Tibial nerve (tissue), 4 donors: Measurements from ENCODE around the gene PKP1. TPM values are rescaled to one million over a fixed set of nuclear protein-coding genes. Genes with fewer than 3 reads are reported as not detected.

Source experiments
- DNase-seq, 2 donors: peaks; one replicate each; pipeline ENCODE4 v3.0.0-alpha.2; 2019; ENCODE audit warnings: low spot score in 2 of 2
- H3K27ac ChIP-seq, 4 donors: fragments of 200-600 bp; sonication (generic) in 3 of 4; one replicate each; pipeline ENCODE4 v1.5.1; 2017 to 2019; ENCODE audit warnings: mild to moderate bottlenecking in 1 of 4
- H3K27me3 ChIP-seq, 2 donors: fragments of 200-600 bp; sonication (generic) in 1 of 2; one replicate each; pipeline versions ENCODE4 v1.5.1 to v1.6.0; 2017 to 2019
- H3K36me3 ChIP-seq, 3 donors: fragments of 200-600 bp; sonication (generic); one replicate each; pipeline ENCODE4 v1.5.1; 2018 to 2019
- H3K4me1 ChIP-seq, 4 donors: fragments of 200-600 bp; sonication (generic) in 3 of 4; one replicate each; pipeline ENCODE4 v1.5.1; 2017 to 2019
- H3K4me3 ChIP-seq, 4 donors: fragments of 200-600 bp; sonication (generic) in 3 of 4; one replicate each; pipeline ENCODE4 v1.5.1; 2017 to 2019; ENCODE audit warnings: mild to moderate bottlenecking in 1 of 4, moderate library complexity in 1 of 4
- H3K9me3 ChIP-seq, 4 donors: fragments of 200-600 bp; sonication (generic) in 3 of 4; one replicate each; pipeline ENCODE4 v1.5.1; 2017 to 2019
- CTCF ChIP-seq, 5 experiments: fragments of 200-600 bp in 3 of 5; fragments of 450-650 bp in 2 of 5; sonication (generic) in 3 of 5; IDR thresholded peaks; one replicate each; pipeline ENCODE4 v1.5.1; 2016 to 2019; ENCODE audit warnings: antibody characterized with exemption in 5 of 5, mild to moderate bottlenecking in 3 of 5, moderate library complexity in 2 of 5
- EP300 ChIP-seq, 2 donors: sonication (generic); formaldehyde crosslinking; IDR thresholded peaks; one replicate each; pipeline ENCODE4 v1.6.1; 2017; ENCODE audit warnings: antibody characterized with exemption in 2 of 2, mild to moderate bottlenecking in 1 of 2
- POLR2A ChIP-seq, 2 donors: fragments of 450-650 bp; IDR thresholded peaks; one replicate each; pipeline ENCODE4 v1.6.1; 2017; ENCODE audit warnings: antibody characterized with exemption in 2 of 2, mild to moderate bottlenecking in 2 of 2, moderate library complexity in 2 of 2
- WGBS, 2 donors: methylation state at CpG; one replicate each; pipeline ENCODE4 v1.1.5; 2018; 5-methylcytosine and 5-hydroxymethylcytosine counted together
- total RNA-seq, 4 donors: library from RNA; depleted of rRNA; stranded (reverse); fragments of >200 nt; gene quantifications; one replicate each; pipeline ENCODE4 v1.1.0, GENCODE V29; 2016

Gene PKP1
- total RNA-seq, 4 donors from 2014 or later = 0.22 to 0.90 (median 0.39) TPM; not detected in 1

GRCh38 chr1:201354901-201355295 is 71.6 kb downstream of the PKP1 start:
- Histone ChIP-seq H3K4me3 (no peak overlapping the region), H3K9me3 (no peaks in the 10 kb centered on the region), H3K36me3 (no peaks in the 10 kb centered on the region), H3K27ac (no peak overlapping the region), H3K27me3 (no peaks in the 10 kb centered on the region), H3K4me1 (no peaks in the 10 kb centered on the region)
- no peak for TF ChIP-seq CTCF (IDR thresholded peaks at IDR 0.05)
- no peak for TF ChIP-seq POLR2A (IDR thresholded peaks at IDR 0.05)
- TF ChIP-seq EP300 (IDR thresholded peaks at IDR 0.05) = no peak
- WGBS, 2 donors = 27 to 32% methylated on average over 4 of the region's 4 CpGs
- DNase-seq = no peak

GRCh38 chr1:201355471-201355870 is 72.2 kb downstream of the PKP1 start:
- Histone ChIP-seq H3K4me3 (no peak overlapping the region), H3K9me3 (no peaks in the 10 kb centered on the region), H3K4me1 (no peaks in the 10 kb centered on the region), H3K27me3 (no peaks in the 10 kb centered on the region), H3K27ac (no peak overlapping the region), H3K36me3 (no peaks in the 10 kb centered on the region)
- TF ChIP-seq EP300 (IDR thresholded peaks at IDR 0.05) (no peak), CTCF (IDR thresholded peaks at IDR 0.05) (no peak), POLR2A (IDR thresholded peaks at IDR 0.05) (no peak)
- DNase-seq = no peak
- WGBS, 2 donors = 87 to 89% methylated on average over 7 of the region's 7 CpGs

- Histone ChIP-seq H3K4me3 (no peak overlapping the region), H3K27me3 (no peaks in the 10 kb centered on the region), H3K27ac (no peak overlapping the region), H3K4me1 (no peaks in the 10 kb centered on the region), H3K36me3 (no peaks in the 10 kb centered on the region), H3K9me3 (no peaks in the 10 kb centered on the region)
- WGBS, 2 donors = 89 to 96% methylated on average over 5 of the region's 5 CpGs
- TF ChIP-seq EP300 (IDR thresholded peaks at IDR 0.05) (no peak), POLR2A (IDR thresholded peaks at IDR 0.05) (no peak), CTCF (IDR thresholded peaks at IDR 0.05) (no peak)
- DNase-seq = no peak
Observed at GRCh38 chr1:201356236-201356635, 72.9 kb downstream of the PKP1 start.

- Histone ChIP-seq H3K36me3 (no peaks in the 10 kb centered on the region), H3K4me1 (no peaks in the 10 kb centered on the region), H3K4me3 (no peak overlapping the region), H3K9me3 (no peaks in the 10 kb centered on the region), H3K27me3 (no peaks in the 10 kb centered on the region), H3K27ac (no peak overlapping the region)
- no peak for TF ChIP-seq POLR2A (IDR thresholded peaks at IDR 0.05)
- TF ChIP-seq CTCF (IDR thresholded peaks at IDR 0.05) = no peak
- no peak for TF ChIP-seq EP300 (IDR thresholded peaks at IDR 0.05)
- DNase-seq = no peak
- 88 to 89% methylated on average over 11 of the region's 11 CpGs for WGBS, 2 donors
Observed at GRCh38 chr1:201356701-201357100, 73.4 kb downstream of the PKP1 start.

GRCh38 chr1:201357211-201357610 is 73.9 kb downstream of the PKP1 start:
- Histone ChIP-seq H3K4me3 (no peak overlapping the region), H3K27me3 (no peaks in the 10 kb centered on the region), H3K9me3 (no peaks in the 10 kb centered on the region), H3K4me1 (no peaks in the 10 kb centered on the region), H3K27ac (no peak overlapping the region), H3K36me3 (no peaks in the 10 kb centered on the region)
- DNase-seq = no peak
- WGBS, 2 donors = 91 to 92% methylated on average over 8 of the region's 8 CpGs
- TF ChIP-seq CTCF (IDR thresholded peaks at IDR 0.05) (no peak), POLR2A (IDR thresholded peaks at IDR 0.05) (no peak), EP300 (IDR thresholded peaks at IDR 0.05) (no peak)
